Measurements from ENCODE around the gene TMOD2. TPM values are rescaled to one million over a fixed set of nuclear protein-coding genes. Genes with fewer than 3 reads are reported as not detected.

TMOD2 gene
- total RNA-seq, 4 donors from 2014 or later = 7.1 to 14.1 (median 11.0) TPM

- Histone ChIP-seq H3K27ac (no peak overlapping the region), H3K27me3 (no peaks in the 10 kb centered on the region), H3K4me3 (replicated peaks in 1 of 3) (no peak overlapping the region), H3K9me3 (no peaks in the 10 kb centered on the region), H3K4me1 (peaks cover 9 to 15% of the 10 kb centered on the region in 2 donors), H3K36me3 (no peaks in the 10 kb centered on the region)
- DNase-seq = no peak
- TF ChIP-seq POLR2A (IDR thresholded peaks at IDR 0.05) = no peak
- no peak for TF ChIP-seq CTCF (IDR thresholded peaks at IDR 0.05)
- intact Hi-C loops (cut with DNase I) = no loop called here
- 76 to 79% methylated on average over 5 of the region's 5 CpGs for WGBS, 2 donors
Observed at GRCh38 chr15:51735228-51736010, 16.0 kb upstream of the TMOD2 start.

- Histone ChIP-seq H3K27ac (no peak overlapping the region), H3K36me3 (no peaks in the 10 kb centered on the region), H3K4me3 (replicated peaks in 1 of 3) (no peak overlapping the region), H3K4me1 (peaks cover 9 to 15% of the 10 kb centered on the region in 2 donors), H3K27me3 (no peaks in the 10 kb centered on the region), H3K9me3 (no peaks in the 10 kb centered on the region)
- intact Hi-C loops (cut with DNase I) = no loop called here
- WGBS, 2 donors = 81 to 86% methylated on average over 3 of the region's 3 CpGs
- TF ChIP-seq CTCF (IDR thresholded peaks at IDR 0.05) (no peak), POLR2A (IDR thresholded peaks at IDR 0.05) (no peak)
- DNase-seq = no peak
Observed at GRCh38 chr15:51736069-51736468, 15.3 kb upstream of the TMOD2 start.

GRCh38 chr15:51736751-51737521 lies 14.5 kb upstream of the TMOD2 start:
- Histone ChIP-seq H3K4me1 (peaks cover 9 to 14% of the 10 kb centered on the region in 2 donors), H3K4me3 (replicated peaks in 1 of 3) (peak overlapping the region; percentile 34 to 47 (median 41)), H3K27me3 (no peaks in the 10 kb centered on the region), H3K36me3 (no peaks in the 10 kb centered on the region), H3K9me3 (no peaks in the 10 kb centered on the region), H3K27ac (peak overlapping the region; percentile 30 to 82 (median 64))
- WGBS, 2 donors = 41 to 42% methylated on average over 5 to 6 of the region's 69 CpGs
- TF ChIP-seq POLR2A (IDR thresholded peaks at IDR 0.05) (no peak), CTCF (IDR thresholded peaks at IDR 0.05) (no peak)
- intact Hi-C loops (cut with DNase I) = no loop called here
- peak; percentile 27 to 38 for DNase-seq

GRCh38 chr15:51737522-51738305 lies 13.7 kb upstream of the TMOD2 start, which contains the start of gene LYSMD2:
Gene LYSMD2, minus strand, starts transcription at chr15:51737655. Its CDS starts 33 bp downstream, at chr15:51737622.
- WGBS, 2 donors = 3 to 6% methylated on average over 4 to 10 of the region's 67 CpGs
- peak in 1 of 2 donors; percentile 58 for TF ChIP-seq POLR2A (IDR thresholded peaks at IDR 0.05)
- no peak for TF ChIP-seq CTCF (IDR thresholded peaks at IDR 0.05)
- H3K9me3 ChIP-seq = no peaks in the 10 kb centered on the region
- H3K27me3 ChIP-seq = no peaks in the 10 kb centered on the region
- intact Hi-C loops (cut with DNase I) = no loop called here
- peaks cover 7 to 9% of the 10 kb centered on the region in 2 donors for H3K4me1 ChIP-seq
- no peaks in the 10 kb centered on the region for H3K36me3 ChIP-seq
- H3K4me3 ChIP-seq (replicated peaks in 1 of 3) = peak within 1 kb of the TSS; percentile 34 to 47 (median 41)
- peak within 1 kb of the TSS; percentile 30 to 82 (median 64) for H3K27ac ChIP-seq
- peak; percentile 75 to 81 for DNase-seq

Measured in thyroid gland (tissue), 4 donors.